SH-SY5Y (cell line): ENCODE data around the gene C6orf163.

Source experiments
- GATA2 ChIP-seq: IDR thresholded peaks from 2 replicates; pipeline ENCODE4 v1.6.1; 2011; ENCODE audit warnings: mild to moderate bottlenecking, low read depth, low read length
- GATA3 ChIP-seq: IDR thresholded peaks from 2 replicates; pipeline ENCODE4 v1.6.1; 2011; ENCODE audit warnings: low read depth, mild to moderate bottlenecking, low read length, moderate library complexity

GRCh38 chr6:87366072-87366827 lies 21.6 kb downstream of the C6orf163 start:
- TF ChIP-seq GATA2 (no peak), GATA3 (no peak)
